Renal cortical epithelial cell (primary cell): ENCODE data around the gene ATP2B2. TPM values are rescaled to one million over a fixed set of nuclear protein-coding genes. Genes with fewer than 3 reads are reported as not detected.

Experiments used
- DNase-seq: peaks from one replicate; pipeline ENCODE4 v3.0.0-alpha.2; 2011; ENCODE audit warnings: low read depth
- total RNA-seq: library from RNA; depleted of rRNA; stranded (reverse); fragments of >200 nt; gene quantifications from 2 replicates; pipeline ENCODE4 v1.2.3, GENCODE V29; 2014

The ATP2B2 gene
- total RNA-seq, 1 donor from 2014 or later: under 0.01 TPM

DNA sequence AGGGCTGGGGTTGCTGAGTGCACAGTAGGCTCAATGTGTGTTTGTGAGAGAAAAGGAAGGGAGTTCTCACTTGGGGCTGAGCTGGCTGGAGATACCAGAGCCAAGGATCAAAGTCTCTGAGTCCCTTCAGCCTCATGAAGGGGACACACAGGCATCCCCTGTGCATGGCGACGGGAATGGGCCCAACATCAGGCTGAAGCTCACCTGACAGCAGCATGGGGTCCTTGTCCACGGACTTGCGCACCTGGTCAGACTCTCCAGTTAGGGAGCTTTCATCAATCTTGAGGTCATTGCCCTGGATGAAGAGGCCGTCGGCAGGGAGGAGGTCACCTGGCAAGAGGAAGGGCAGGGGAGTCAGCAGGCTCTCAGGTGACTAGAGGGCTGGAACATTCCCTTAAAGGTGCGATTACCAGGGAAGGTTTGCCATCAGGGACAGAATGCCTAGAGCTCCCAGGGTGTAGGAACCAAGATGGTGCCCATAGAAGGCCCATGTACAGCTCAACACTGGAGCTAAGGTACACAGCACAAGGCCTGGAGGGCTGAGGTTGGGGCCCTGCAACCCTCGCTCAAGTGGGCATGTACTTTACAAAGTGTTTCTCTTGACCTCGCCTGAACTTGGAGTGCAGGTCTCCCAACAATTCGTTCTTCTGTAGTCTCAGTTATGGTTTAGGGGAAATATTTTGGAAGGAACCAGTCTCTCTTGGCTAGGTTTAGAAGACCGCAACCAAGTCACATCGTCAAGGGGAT lies 104.5 kb downstream of the ATP2B2 start:
- no peak for DNase-seq

DNA sequence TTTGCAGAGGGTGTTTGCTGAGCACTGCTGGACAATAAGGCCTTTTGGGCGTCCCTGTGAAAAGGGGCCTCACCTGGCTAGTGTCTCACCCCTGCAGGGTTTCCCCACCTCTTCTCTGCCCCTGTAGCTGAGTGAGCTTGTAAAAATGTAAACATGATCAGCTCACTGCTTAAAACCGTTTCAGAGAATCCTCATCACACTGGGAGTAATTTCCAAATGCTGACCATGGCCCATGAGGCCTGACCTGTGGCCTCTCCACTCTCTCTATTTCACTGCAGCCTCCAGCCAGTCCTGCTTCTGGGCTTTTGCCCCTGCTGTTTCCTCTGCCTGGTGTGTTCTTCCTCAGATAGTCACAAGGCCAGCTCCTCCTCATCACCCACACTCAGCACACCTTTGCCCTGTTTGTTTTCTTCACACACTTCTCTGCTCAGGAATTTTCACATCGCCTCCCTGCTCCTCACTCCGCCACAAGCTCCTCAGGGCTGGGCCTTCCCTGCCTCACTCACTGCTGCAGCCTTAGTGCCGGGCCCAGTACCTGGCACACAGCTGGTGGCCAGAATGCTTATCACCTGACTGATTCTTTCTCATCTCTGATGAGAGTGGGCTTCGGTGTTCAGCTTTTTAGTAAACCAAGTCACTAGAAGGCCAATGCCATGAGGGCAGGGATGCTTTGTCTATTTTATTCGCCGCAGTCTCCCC lies 105.2 kb downstream of the ATP2B2 start:
- DNase-seq: no peak

DNA sequence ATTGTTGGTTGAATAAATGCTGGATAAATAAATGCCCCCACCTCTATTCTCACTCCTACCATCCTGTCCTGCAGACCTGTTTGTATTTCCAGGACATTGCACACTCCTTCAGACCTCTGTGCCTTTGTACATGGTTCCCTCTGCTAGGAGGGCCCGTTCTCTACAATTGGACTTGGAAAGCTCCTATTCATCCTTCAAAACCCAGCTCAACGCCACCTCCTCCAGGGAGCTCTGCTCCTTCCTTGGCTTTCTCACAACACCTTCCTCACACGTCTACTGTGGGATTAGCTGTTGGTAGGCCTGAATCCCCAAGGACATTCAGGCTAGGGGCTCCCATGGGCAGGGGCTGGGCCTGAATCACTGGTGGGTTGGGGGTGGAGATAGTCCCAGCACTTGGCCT lies 105.8 kb downstream of the ATP2B2 start:
- DNase-seq: no peak

DNA sequence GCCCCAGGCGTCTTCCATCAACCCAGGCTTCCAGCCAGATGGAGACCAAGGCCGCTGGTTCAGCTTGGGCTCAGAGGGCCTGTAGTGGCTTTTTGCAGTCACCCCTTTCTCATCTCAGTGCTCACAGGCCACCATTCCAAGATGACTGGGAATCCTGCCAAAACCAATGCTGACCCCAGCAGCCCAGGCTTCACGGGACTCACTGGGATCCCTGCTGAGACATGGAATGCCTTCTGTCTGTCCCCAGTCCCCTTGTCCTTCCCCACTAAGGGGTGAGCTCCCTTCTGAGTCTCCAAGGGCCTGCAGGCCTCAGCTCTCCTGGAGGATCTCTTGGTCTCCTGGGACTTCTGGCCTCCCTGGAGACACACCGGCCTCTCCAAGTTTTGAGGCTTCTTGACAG lies 107.0 kb downstream of the ATP2B2 start:
- no peak for DNase-seq

DNA sequence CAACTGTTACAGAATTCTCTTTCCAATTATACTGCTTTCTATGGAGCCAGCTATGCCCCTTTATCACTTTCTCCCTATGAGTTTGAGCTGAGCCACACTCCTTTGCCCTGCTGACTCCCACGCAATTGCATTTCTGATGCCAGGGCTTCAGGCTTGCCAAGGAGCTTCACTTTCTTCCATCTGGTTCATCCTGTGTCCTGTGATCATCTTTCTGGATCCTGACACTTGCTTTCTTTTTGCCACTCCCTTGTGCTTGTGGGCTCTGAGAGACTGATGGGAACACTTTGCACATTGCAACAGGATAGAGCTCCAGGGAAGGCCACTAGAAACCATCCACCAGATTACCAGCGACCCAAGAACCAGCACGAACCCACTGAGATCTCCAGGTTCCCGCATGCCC lies 107.5 kb downstream of the ATP2B2 start:
- DNase-seq: no peak

DNA sequence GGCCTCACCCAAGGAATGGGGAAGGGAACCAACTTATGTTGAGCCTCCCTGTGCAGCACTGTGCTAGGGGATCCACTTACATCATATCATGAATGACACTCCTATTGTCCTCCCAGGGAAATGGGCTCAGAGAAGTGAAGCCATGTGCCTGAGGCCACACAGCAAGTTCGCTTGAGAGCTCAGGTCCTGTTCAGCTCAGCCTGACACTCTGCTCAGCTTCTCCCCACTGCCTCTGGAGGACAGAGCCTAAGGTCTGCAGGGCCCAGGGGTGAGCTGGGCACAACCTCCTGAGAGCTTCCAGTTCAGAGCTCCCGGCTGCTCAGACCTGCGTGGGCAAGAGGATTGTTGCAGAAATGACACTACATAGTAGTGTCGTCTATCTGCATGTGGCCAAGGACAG lies 108.5 kb downstream of the ATP2B2 start:
- DNase-seq: no peak

DNA sequence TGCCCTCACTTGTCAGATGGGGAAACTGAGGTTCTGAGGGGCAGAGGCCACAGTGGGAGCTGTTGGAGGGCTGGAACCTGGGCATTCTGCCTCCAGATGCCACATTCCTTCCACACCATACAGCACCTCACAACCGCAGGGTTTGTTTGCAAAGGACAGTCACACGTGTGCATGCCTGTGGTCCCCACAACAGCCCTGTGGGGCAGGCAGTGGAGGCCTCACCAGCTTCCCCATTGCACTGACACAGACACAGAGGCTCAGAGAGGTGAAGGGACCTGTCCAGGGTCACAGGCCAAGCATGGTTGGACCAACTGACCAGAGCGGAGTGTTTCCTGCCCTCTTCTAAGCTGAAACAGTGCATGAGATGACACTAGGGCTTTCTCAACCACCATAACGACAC lies 109.3 kb downstream of the ATP2B2 start:
- DNase-seq: no peak

DNA sequence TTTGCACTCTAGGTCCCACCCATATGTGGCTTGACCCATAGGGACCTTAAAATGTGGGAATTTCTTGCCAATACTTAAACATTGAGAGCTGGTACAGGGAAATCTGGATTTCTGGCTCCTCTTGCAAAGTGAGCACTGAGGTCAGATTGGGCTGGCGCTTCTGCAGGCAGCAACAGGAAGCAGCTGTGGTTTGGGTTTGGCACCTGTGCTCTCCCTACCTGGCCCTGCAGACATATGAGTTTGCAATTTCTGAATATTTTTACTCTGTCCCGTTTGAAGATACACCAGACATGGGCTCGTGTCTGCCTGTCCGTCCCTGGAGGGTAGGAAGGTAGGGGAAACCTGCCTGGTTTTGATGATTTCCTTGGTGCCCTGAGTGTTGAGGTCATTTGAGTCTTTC lies 109.7 kb downstream of the ATP2B2 start:
- no peak for DNase-seq

DNA sequence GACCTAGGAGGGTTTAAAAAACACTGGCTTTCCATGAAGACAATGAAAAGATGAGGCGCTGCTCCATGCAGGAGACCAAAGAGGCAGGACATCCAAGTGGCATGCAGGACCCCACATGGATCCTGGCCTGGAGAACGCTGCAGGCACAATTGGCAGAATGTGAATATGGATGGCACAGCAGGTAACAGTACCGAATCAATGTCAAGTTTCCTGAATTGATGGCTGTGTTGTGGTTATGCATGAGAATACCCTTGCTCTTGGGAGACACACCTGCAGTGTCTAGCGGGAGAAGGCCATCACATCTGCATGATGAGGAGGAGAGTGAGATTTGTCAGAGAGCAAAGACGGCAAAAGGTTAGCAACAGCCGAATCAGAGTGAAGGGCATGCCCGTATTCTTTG lies 110.2 kb downstream of the ATP2B2 start:
- no peak for DNase-seq

DNA sequence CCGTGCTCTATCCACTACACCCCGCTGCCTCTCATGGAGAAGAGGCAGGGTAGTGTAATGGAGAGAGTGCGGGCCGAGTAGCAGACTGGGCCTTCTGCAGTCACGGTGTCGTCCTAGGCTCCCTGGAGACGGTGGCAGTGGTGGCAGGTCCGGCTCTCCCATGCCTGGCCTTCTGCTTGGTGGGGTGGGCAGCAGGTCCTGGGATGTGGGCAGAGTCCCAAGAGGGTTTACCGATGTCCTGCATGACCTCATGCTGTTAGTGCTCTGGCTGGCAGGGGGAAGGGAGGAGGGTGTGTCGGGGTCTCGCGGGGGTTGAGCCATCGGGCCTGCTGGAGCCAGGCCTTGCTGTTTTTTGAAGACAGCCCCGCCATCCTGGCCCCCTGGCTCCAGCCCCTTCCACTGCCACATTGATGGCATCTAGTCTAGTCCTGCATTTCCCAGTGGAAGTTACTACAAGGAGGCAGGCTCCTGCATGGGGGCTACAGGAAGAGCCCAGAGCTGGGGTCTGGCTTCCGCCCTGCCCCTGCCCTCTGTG lies 110.8 kb downstream of the ATP2B2 start:
- DNase-seq: no peak

DNA sequence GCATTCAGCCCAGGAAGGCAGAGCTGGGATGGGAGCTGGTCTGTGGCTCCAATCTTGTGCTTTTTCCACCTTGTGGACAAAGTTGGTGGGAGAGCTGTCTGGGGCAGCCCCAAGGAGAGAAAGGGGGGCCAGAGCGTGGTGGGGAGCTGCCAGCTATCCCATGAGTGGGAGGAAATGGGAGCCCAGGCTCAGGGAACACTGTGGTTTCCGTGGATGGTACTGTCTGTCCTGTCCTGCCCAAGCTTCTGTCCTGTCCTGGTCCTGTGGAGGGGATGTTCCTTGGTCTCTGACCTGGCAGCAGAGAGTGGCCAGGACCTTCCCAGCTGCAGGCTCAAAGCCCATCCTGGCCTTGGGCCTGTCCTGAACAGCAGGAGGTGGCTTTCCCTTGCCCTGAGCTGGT lies 111.9 kb downstream of the ATP2B2 start:
- DNase-seq: no peak

DNA sequence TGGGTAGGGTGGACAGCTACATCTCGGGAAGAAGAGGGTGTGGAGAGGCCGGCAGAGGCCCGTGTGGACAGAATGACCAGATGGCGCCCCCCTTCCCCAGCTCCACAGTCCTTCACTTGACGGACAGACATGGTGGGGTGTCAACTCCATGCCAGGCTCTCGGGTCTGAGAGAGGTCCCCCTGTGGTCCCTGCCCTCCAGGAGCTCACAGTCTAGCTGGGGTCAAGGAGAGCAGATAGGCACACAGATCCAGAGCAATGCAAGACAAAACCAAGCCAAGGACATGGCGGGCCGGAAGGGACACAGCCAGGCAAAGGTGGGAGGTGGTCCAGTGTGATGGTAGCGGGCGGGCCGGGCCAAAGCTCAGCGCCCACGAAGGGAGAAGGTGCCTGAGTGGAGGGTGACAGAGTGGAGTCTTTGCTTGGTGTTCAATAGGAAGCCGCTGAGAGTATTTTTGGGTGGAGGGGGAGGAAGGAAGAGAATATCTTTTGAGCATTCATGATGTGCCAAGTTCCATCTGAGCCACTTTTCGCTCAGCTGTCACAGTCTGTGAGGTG lies 112.4 kb downstream of the ATP2B2 start:
- DNase-seq: no peak

DNA sequence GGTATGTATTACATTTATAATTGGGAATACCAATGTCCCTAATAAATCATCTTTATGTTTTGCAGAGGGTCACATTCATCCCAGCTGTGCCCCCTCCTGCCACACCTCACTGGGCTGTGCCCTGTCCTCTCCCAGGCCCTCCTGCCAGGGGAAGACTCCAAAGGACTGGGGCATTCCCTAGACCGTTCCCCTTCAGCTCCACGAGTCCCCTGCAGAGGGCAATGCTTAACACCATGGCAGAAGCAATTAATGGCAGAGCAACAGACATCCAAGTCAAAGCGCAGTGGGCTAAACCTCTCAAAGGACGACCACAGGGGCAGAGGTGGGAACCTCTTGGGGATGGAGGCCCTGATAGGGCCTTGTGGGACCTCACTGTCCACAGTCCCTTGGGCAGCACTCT lies 113.1 kb downstream of the ATP2B2 start:
- DNase-seq: no peak

DNA sequence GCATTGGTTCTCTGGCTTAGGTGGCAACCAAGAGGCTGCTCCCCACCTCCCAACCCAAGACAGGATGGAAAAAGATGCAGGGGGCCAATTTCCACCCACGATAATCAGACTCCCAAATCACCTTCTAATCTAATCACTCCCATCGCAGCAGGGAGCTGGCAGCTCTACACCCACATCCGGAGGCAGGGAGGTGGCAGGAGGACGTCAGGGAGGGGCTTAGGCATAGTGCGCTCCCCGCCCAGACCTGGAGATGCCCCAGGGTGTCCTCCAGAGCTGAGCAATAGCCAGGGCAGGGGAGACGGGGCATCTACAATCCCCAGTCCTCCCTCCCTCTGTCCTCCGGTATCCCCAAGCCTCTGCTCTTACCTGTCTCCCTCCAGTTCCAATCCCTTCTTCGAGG lies 114.0 kb downstream of the ATP2B2 start:
- no peak for DNase-seq

DNA sequence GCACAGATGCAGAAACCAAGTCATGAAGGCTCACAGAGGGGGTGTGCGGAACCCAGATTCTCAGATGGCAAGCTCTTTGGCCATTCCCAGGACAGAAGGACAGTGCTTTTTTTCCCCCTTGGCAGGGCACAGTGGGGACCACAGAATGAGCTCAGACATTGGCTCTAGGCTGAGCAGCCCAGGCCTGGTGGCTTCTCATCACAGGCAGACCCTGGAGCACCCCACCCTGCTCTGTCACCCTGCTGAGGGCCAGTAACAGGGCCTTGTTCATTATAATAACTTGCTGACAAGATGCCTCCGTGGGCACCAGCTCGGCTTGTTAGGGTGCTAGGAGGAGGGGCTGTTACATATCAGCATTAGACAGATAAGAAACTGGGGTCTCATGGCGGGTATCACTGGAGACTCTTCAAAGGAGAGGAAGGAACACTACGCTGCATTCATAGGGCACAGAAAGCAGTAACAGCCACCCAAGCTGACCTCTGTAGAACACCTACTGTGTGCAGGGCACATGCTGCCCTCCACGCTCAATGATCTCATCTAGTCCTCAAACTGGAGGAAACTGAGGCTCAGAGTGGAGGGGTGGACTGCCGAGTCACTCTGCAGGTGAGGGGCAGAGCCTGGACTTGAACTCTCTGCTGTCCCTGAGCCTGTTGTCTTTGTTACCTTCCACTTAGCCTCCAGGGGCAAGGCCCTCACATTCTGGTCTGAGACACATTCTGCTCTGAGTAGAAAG lies 114.6 kb downstream of the ATP2B2 start:
- DNase-seq: no peak

DNA sequence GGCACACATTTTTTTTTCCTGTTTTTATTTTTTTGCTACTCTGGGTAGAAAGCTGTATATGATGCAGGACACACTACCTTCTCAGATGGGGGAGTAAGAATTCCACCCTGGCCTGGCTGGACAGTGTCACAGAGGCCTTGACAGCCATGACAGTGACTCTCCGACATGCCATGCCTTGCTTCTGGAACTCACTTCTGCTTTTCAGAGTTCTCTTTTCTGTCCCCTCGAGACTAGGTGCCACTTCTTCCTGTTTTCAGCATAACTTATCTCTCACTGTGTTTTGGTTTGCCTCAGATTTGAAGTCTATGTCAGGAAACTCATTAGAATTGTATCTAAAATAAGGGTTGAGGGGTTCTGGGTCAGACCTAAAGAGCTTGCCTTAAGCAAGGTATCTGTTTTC lies 115.4 kb downstream of the ATP2B2 start:
- DNase-seq: no peak

DNA sequence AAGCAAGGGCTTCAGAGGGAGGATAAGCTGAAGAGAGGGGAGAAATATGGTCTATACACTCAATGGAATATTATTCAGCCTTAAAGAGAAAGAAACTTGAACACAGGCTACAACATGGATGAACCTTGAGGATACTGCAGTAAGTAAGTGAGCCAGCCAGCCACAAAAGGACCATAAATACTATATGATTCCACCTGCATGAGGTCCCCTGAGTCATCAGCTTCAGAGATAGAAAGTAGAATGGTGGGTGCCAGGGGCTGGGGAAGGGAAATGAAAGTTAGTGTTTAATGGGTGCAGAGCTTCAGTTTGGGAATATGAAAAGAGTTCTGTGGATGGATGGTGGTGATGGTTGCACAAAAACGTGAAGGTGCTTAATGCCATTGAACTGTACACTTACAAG lies 116.0 kb downstream of the ATP2B2 start:
- no peak for DNase-seq

DNA sequence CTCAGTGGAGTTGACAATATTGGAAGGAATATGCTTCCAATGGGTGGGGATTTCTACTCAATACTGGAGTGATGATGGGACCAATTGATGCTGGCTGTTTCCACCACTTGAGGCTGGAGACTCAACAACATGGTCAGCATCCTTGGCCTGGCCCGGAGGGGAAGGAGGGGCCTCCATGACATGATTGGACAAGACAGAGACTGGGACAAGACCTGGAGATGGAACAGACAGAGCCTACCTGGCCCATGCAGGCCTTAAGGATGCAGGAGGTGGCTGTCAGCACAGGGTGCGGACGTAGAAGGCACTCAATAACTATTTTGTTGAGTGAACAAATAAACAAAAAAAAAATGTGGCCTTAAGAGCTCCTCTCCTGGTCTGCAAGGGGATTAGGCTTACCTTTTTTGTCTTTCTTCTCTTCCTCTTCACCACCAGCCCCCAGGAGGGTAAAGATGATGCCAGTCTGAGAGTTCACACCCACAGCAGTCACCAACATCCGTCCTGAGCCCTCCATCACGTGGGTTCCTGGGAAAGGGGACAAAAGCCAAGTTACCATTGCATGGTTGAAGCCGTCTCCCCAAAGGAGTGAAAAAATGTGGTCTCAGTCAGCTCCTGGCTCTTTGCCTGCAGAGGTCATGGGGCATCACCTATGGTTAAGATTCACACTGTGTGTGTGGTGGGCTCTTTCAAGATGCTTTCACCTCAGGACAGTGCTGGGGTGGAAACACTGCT lies 117.3 kb downstream of the ATP2B2 start:
- no peak for DNase-seq

DNA sequence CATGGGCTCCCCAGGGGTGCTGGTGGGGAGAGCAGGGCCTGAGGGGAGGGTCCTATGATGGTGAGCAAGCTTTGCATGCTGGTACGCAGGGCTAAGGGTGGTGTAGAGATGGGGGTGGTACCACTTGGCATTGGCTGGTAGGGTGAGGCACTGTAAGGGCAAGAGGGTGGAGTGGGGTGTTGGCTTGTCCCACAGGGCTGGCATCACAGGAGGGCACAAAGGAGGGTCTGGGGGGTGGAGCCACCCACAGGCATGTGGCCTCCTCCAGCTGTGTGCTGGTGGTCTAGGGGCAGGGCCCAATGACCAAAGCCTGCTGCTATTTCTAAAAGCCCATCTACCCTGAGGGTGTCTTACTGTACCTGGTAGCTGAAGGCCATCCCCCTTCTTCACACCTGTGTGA lies 119.3 kb downstream of the ATP2B2 start:
- no peak for DNase-seq

DNA sequence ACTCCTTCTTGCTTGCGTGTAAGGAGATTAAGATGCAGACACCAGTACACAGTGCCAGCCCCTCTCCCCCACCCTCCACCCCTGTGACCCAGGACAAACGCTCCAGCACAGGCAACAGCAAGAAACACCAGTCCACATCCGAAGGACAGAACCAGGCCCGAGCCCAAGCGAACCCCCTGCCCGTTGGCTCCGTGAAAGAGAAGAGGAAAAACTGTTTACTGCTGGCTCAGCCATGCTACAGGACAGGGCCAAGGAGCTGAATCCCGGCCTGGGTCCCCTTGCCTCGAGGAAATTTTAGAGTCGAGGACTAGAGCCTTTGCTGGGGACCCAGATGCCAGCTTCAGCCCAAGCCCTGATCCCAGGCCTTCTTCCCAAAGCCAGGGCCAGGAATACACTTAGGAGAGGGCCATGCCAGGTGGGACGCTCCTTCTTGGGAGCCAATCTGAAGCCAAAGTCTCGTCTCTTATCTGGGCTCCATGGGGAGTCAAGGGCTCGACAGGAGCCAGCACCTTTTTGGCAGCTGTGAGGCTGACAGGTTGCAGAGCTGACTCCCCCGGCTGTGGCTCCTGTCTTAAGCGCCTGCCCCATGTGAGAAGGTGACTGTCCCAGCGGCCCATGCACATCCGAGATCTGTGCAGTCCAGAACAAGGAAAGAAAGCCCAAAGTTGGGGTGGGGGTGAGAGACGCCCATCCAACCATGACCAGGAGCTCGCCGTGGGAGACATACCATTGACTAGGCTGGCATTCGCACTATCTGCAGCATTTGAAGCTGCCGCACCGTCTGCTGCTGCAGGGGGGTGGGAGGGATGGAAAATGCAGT lies 120.6 kb downstream of the ATP2B2 start:
- DNase-seq: no peak

DNA sequence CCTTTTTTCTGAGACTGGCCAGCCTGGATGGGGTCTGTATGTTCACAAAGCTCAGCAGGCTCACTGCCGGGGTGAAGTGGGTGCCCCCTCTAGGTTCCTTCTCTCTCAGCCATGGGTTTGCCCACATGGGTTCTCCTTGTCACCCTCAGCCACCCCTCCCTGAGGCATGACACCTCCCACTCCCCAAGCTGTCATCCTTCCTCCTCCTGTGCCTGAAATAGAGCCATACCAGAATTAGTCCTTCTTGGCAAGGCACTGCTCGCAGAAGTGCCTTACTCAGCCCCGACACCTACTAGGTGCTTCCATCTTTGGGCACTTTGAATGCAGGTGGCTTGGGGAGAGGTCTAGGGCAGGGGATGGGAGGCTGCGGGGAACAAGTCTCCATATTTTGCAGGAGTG lies 121.5 kb downstream of the ATP2B2 start:
- no peak for DNase-seq
